Testis (tissue), 3 donors: ENCODE data around the gene TGFA. TPM values are rescaled to one million over a fixed set of nuclear protein-coding genes. Genes with fewer than 3 reads are reported as not detected.

ENCODE experiments used
- DNase-seq: peaks from one replicate; pipeline ENCODE4 v3.0.0-alpha.2; 2019
- H3K27ac ChIP-seq, 2 donors: fragments of 200-600 bp; sonication (generic); one replicate each; pipeline ENCODE4 v1.5.1; 2019
- H3K27me3 ChIP-seq: fragments of 200-600 bp; sonication (generic); one replicate; pipeline ENCODE4 v1.5.1; 2019
- H3K36me3 ChIP-seq: fragments of 200-600 bp; sonication (generic); one replicate; pipeline ENCODE4 v1.5.1; 2017; ENCODE audit warnings: low read depth; ENCODE audit errors: missing control alignments
- H3K4me1 ChIP-seq: fragments of 200-600 bp; sonication (generic); one replicate; pipeline ENCODE4 v1.5.1; 2019
- H3K4me3 ChIP-seq, 2 donors: fragments of 200-600 bp; sonication (generic); one replicate each; pipeline ENCODE4 v1.5.1; 2017 to 2019
- H3K9me3 ChIP-seq: fragments of 200-600 bp; sonication (generic); one replicate; pipeline ENCODE4 v1.5.1; 2017
- POLR2A ChIP-seq: fragments of 450-650 bp; IDR thresholded peaks from one replicate; pipeline ENCODE4 v1.6.1; 2017; ENCODE audit warnings: antibody characterized with exemption, mild to moderate bottlenecking, moderate library complexity
- WGBS, 2 donors: methylation state at CpG; one replicate each; pipeline ENCODE4 v1.1.5; 2018; 5-methylcytosine and 5-hydroxymethylcytosine counted together
- intact Hi-C: fragments of 100-400 bp; cut with DNase I; formaldehyde crosslinking; loops from one replicate; pipeline ENCODE4 v1.15.1; 2023; ENCODE audit warnings: low total_unique reads
- polyA plus RNA-seq: library from polyadenylated mRNA; stranded (reverse); fragments of 350-450 nt; fragmentation: Illumina TruSeq; extraction: RNeasy Lipid Tissue Mini Kit (QIAGEN cat#74804); gene quantifications from one replicate; pipeline ENCODE4 v1.2.3, GENCODE V29; 2014; ENCODE audit warnings: low read depth, low replicate concordance; ENCODE audit not compliant: insufficient read depth
- total RNA-seq, 2 donors: library from RNA; depleted of rRNA; stranded (reverse); fragments of >200 nt; gene quantifications; one replicate each; pipeline ENCODE4 v1.2.3, GENCODE V29; 2016
- TF ChIP-seq, protein P1 (sequence below), 3 experiments: fragments of 450-650 bp in 2 of 3; fragments of 200-600 bp in 1 of 3; sonication (generic) in 1 of 3; IDR thresholded peaks; one replicate each; pipeline ENCODE4 v1.5.1; 2016 to 2019; ENCODE audit warnings: antibody characterized with exemption in 3 of 3, mild to moderate bottlenecking in 2 of 3, moderate library complexity in 1 of 3

The TGFA gene
- total and polyA plus RNA-seq, 3 donors from 2014 or later = 0.62 to 5.1 (median 1.3) TPM

GRCh38 chr2:70531419-70532086, 22.1 kb downstream of the TGFA start:
- WGBS, 2 donors = 77 to 81% methylated on average over 3 of the region's 3 CpGs
- Histone ChIP-seq H3K36me3 (no peaks in the 10 kb centered on the region), H3K27ac (no peak overlapping the region), H3K4me3 (no peak overlapping the region), H3K27me3 (no peaks in the 10 kb centered on the region), H3K4me1 (no peaks in the 10 kb centered on the region), H3K9me3 (no peaks in the 10 kb centered on the region)
- no peak for DNase-seq
- intact Hi-C loops = no loop called here
- TF ChIP-seq, protein P1, sequence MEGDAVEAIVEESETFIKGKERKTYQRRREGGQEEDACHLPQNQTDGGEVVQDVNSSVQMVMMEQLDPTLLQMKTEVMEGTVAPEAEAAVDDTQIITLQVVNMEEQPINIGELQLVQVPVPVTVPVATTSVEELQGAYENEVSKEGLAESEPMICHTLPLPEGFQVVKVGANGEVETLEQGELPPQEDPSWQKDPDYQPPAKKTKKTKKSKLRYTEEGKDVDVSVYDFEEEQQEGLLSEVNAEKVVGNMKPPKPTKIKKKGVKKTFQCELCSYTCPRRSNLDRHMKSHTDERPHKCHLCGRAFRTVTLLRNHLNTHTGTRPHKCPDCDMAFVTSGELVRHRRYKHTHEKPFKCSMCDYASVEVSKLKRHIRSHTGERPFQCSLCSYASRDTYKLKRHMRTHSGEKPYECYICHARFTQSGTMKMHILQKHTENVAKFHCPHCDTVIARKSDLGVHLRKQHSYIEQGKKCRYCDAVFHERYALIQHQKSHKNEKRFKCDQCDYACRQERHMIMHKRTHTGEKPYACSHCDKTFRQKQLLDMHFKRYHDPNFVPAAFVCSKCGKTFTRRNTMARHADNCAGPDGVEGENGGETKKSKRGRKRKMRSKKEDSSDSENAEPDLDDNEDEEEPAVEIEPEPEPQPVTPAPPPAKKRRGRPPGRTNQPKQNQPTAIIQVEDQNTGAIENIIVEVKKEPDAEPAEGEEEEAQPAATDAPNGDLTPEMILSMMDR (IDR thresholded peaks at IDR 0.05) = no peak
- no peak for TF ChIP-seq POLR2A

DNA sequence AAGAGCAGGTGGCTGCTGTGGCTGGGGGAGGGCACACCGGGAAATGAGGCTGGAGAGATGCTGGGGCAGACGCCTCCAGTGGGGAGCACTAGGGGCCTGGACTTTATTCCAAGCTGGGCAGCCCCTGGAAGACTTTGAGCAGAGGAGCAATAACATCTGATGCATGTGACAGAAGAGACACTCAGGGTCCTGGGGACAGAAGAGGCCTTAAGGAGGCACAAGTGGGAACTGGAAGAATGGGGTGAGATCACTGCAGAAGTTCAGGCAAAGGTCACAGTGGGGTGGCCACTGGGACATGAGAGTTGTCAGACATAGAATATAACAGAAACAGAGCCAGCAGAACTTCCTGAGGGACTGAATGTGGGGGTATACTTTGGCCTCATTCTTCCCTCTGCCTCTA, 24.0 kb downstream of the TGFA start:
- Histone ChIP-seq H3K36me3 (no peaks in the 10 kb centered on the region), H3K4me1 (no peaks in the 10 kb centered on the region), H3K27ac (no peak overlapping the region), H3K4me3 (no peak overlapping the region), H3K9me3 (no peaks in the 10 kb centered on the region), H3K27me3 (no peaks in the 10 kb centered on the region)
- DNase-seq = no peak
- WGBS, 2 donors = 88 to 100% methylated on average over 2 of the region's 2 CpGs
- TF ChIP-seq, protein P1 (IDR thresholded peaks at IDR 0.05) = no peak
- no peak for TF ChIP-seq POLR2A
- intact Hi-C loops = no loop called here

DNA sequence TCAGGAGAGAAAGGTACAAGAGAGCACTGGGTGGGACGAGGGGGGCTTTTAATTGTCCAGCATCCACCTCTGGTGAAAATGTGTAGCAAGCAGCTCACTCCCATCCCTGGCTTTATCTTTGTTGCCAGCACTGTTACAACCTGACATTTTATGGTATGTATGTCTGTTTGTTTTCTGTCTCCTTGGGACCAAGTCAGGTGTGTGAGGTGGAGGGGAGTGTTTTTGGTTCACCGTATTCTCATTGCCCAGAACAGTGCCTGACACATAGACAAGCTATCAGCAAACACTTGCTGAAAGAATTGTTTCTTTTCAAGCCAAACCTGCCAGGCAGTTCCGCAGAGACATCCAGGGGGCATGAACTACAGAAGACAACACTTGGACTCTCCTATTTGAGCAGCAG, 24.7 kb downstream of the TGFA start:
- Histone ChIP-seq H3K4me1 (no peaks in the 10 kb centered on the region), H3K4me3 (no peak overlapping the region), H3K27ac (no peak overlapping the region), H3K9me3 (no peaks in the 10 kb centered on the region), H3K36me3 (no peaks in the 10 kb centered on the region), H3K27me3 (no peaks in the 10 kb centered on the region)
- DNase-seq = no peak
- 68 to 88% methylated on average over 3 of the region's 3 CpGs for WGBS, 2 donors
- TF ChIP-seq POLR2A = no peak
- TF ChIP-seq, protein P1 (IDR thresholded peaks at IDR 0.05) = no peak
- intact Hi-C loops = no loop called here

DNA sequence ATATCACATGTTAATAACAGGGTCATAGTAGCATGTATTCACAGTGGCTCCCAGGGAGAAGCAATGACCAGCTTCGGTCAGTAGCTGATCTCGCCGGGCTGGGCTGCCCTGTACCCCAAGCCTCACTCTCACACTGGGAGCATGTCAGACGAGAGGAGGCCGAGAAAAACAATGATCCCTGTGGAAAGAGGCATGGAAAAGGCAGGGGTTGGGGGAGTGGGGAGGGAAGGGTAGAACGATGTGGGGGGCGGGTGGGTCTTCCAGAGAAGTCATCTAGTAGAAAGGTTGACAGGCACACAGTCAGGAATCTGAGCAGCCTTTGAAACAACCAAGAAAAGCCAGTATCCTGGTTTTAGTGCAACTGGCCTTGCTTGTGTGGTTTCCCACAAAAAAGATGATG, 25.4 kb downstream of the TGFA start:
- Histone ChIP-seq H3K4me3 (no peak overlapping the region), H3K36me3 (no peaks in the 10 kb centered on the region), H3K4me1 (no peaks in the 10 kb centered on the region), H3K27me3 (no peaks in the 10 kb centered on the region), H3K9me3 (no peaks in the 10 kb centered on the region), H3K27ac (no peak overlapping the region)
- 82 to 84% methylated on average over 7 of the region's 7 CpGs for WGBS, 2 donors
- TF ChIP-seq, protein P1 (IDR thresholded peaks at IDR 0.05) = no peak
- TF ChIP-seq POLR2A = no peak
- intact Hi-C loops = no loop called here
- no peak for DNase-seq

GRCh38 chr2:70527447-70528080, 26.1 kb downstream of the TGFA start:
- Histone ChIP-seq H3K27ac (no peak overlapping the region), H3K9me3 (no peaks in the 10 kb centered on the region), H3K27me3 (no peaks in the 10 kb centered on the region), H3K4me3 (no peak overlapping the region), H3K4me1 (no peaks in the 10 kb centered on the region), H3K36me3 (no peaks in the 10 kb centered on the region)
- TF ChIP-seq, protein P1 (IDR thresholded peaks at IDR 0.05) = no peak
- TF ChIP-seq POLR2A = no peak
- WGBS, 2 donors = 71 to 77% methylated on average over 4 of the region's 4 CpGs
- DNase-seq = no peak
- intact Hi-C loops = no loop called here
